WTC11 (cell line): ENCODE results near the gene PIK3R4. TPM values are rescaled to one million over a fixed set of nuclear protein-coding genes. Genes with fewer than 3 reads are reported as not detected.

Experiments
- ATAC-seq: fragments of 200-7000 bp; cut with Tn5 transposase; 2 replicates; pipeline ENCODE4 v1.10.0; 2021; ENCODE audit warnings: mild to moderate bottlenecking, moderate library complexity
- CTCF ChIA-PET: fragments of 300-600 bp; sonication (Branson Sonifier 250); formaldehyde crosslinking; loops from one replicate; lab custom pipeline; 2021; ENCODE audit warnings: antibody characterized with exemption; lab: Charles Lee
- POLR2A ChIA-PET: fragments of 350-600 bp; sonication (Branson Sonifier 250); formaldehyde crosslinking; loops from one replicate; lab custom pipeline; 2021; ENCODE audit warnings: antibody characterized with exemption; lab: Charles Lee
- DNase-seq: peaks from one replicate; pipeline ENCODE4 v3.0.0; 2021; ENCODE audit warnings: low spot score
- H3K27ac Mint-ChIP-seq: 2 replicates; pipeline ENCODE4 v1.8.0; 2021; ENCODE audit warnings: mixed read lengths
- H3K27me3 Mint-ChIP-seq: 2 replicates; pipeline ENCODE4 v1.8.0; 2021; ENCODE audit warnings: low read depth, mild to moderate bottlenecking, moderate library complexity, mixed read lengths
- H3K36me3 Mint-ChIP-seq: 2 replicates; pipeline ENCODE4 v1.8.0; 2021; ENCODE audit warnings: mixed read lengths
- H3K4me1 Mint-ChIP-seq: 2 replicates; pipeline ENCODE4 v1.8.0; 2022; ENCODE audit warnings: mixed read lengths
- H3K4me3 Mint-ChIP-seq: 2 replicates; pipeline ENCODE4 v1.8.0; 2021; ENCODE audit warnings: mild to moderate bottlenecking, moderate library complexity, mixed read lengths
- H3K9me3 Mint-ChIP-seq: 2 replicates; pipeline ENCODE4 v1.8.0; 2021; ENCODE audit warnings: mixed read lengths
- ARID4B ChIP-seq: sonication (generic); formaldehyde crosslinking; IDR thresholded peaks from 2 replicates; pipeline ENCODE4 v1.8.0; 2023; ENCODE audit warnings: missing genetic modification reagents, mild to moderate bottlenecking, borderline replicate concordance
- CDX4 ChIP-seq: fragments of 250-450 bp; sonication (Bioruptor Pico); IDR thresholded peaks from 2 replicates; pipeline ENCODE4 v1.9.0; 2021; ENCODE audit warnings: moderate library complexity, mild to moderate bottlenecking, inconsistent platforms, borderline replicate concordance
- CREM ChIP-seq: sonication (generic); formaldehyde crosslinking; IDR thresholded peaks from 2 replicates; pipeline ENCODE4 v1.8.1; 2022; ENCODE audit warnings: mild to moderate bottlenecking, missing genetic modification reagents, moderate library complexity
- ELF4 ChIP-seq: sonication (generic); formaldehyde crosslinking; IDR thresholded peaks from 2 replicates; pipeline ENCODE4 v1.8.1; 2022; ENCODE audit warnings: low read depth, mild to moderate bottlenecking, moderate library complexity, missing genetic modification reagents
- FOXJ3 ChIP-seq: sonication (generic); formaldehyde crosslinking; IDR thresholded peaks from 2 replicates; pipeline ENCODE4 v1.9.0; 2021; ENCODE audit warnings: missing genetic modification reagents, mild to moderate bottlenecking, borderline replicate concordance
- HMGXB4 ChIP-seq: sonication (generic); formaldehyde crosslinking; IDR thresholded peaks from 2 replicates; pipeline ENCODE4 v1.8.1; 2023; ENCODE audit warnings: mild to moderate bottlenecking, moderate library complexity, missing genetic modification reagents
- IRF1 ChIP-seq: sonication (generic); formaldehyde crosslinking; IDR thresholded peaks from 2 replicates; pipeline ENCODE4 v1.8.0; 2023; ENCODE audit warnings: missing genetic modification reagents
- IRF2 ChIP-seq: sonication (generic); formaldehyde crosslinking; IDR thresholded peaks from 2 replicates; pipeline ENCODE4 v1.8.0; 2022; ENCODE audit warnings: low read depth, missing genetic modification reagents, borderline replicate concordance
- MAX ChIP-seq: sonication (generic); formaldehyde crosslinking; IDR thresholded peaks from 2 replicates; pipeline ENCODE4 v1.8.0; 2022; ENCODE audit warnings: mild to moderate bottlenecking, missing genetic modification reagents
- MXD4 ChIP-seq: fragments of 250-450 bp; sonication (Bioruptor Pico); IDR thresholded peaks from 2 replicates; pipeline ENCODE4 v1.8.0; 2021; ENCODE audit warnings: mild to moderate bottlenecking, moderate library complexity, borderline replicate concordance
- NR1H2 ChIP-seq: sonication (generic); formaldehyde crosslinking; IDR thresholded peaks from 2 replicates; pipeline ENCODE4 v1.9.0; 2021; ENCODE audit warnings: mild to moderate bottlenecking, moderate library complexity, missing genetic modification reagents
- PREB ChIP-seq: sonication (generic); formaldehyde crosslinking; IDR thresholded peaks from 2 replicates; pipeline ENCODE4 v1.8.1; 2022; ENCODE audit warnings: mild to moderate bottlenecking, missing genetic modification reagents, moderate library complexity, borderline replicate concordance
- TP53 ChIP-seq: sonication (generic); formaldehyde crosslinking; IDR thresholded peaks from 2 replicates; pipeline ENCODE4 v1.8.1; 2023; ENCODE audit warnings: mild to moderate bottlenecking, missing genetic modification reagents
- USF1 ChIP-seq: sonication (generic); formaldehyde crosslinking; IDR thresholded peaks from 2 replicates; pipeline ENCODE4 v1.8.0; 2022; ENCODE audit warnings: mild to moderate bottlenecking, missing genetic modification reagents
- ZNF219 ChIP-seq: sonication (generic); formaldehyde crosslinking; IDR thresholded peaks from 2 replicates; pipeline ENCODE4 v1.8.0; 2023; ENCODE audit warnings: missing genetic modification reagents, mild to moderate bottlenecking, borderline replicate concordance
- ZNF263 ChIP-seq: sonication (generic); formaldehyde crosslinking; IDR thresholded peaks from 2 replicates; pipeline ENCODE4 v1.8.1; 2022; ENCODE audit warnings: low read depth, mild to moderate bottlenecking, moderate library complexity, missing genetic modification reagents
- ZNF423 ChIP-seq: fragments of 250-450 bp; sonication (Bioruptor Pico); IDR thresholded peaks from 2 replicates; pipeline ENCODE4 v2.1.2; 2022; ENCODE audit warnings: mild to moderate bottlenecking, moderate library complexity
- ZNF425 ChIP-seq: fragments of 250-450 bp; sonication (Bioruptor Pico); conservative IDR thresholded peaks from 2 replicates; pipeline ENCODE4 v1.9.0; 2021; ENCODE audit warnings: mild to moderate bottlenecking
- ZNF512 ChIP-seq: sonication (generic); formaldehyde crosslinking; IDR thresholded peaks from 2 replicates; pipeline ENCODE4 v1.8.1; 2022; ENCODE audit warnings: missing genetic modification reagents, borderline replicate concordance
- total RNA-seq: library from RNA; stranded (reverse); gene quantifications from 3 replicates; pipeline ENCODE4 v1.2.3, GENCODE V29; 2021

Gene PIK3R4
- total RNA-seq, 1 experiment from 2014 or later = 41.5 TPM

GRCh38 chr3:130738241-130738640 is 8.4 kb downstream of the PIK3R4 start:
- H3K9me3 Mint-ChIP-seq = no peaks in the 10 kb centered on the region
- DNase-seq (no peak), ATAC-seq (no peak)
- no peaks in the 10 kb centered on the region for H3K27me3 Mint-ChIP-seq
- TF ChIP-seq CDX4 (CRISPR knock-in tag) = no peak
- TF ChIP-seq ZNF219 (CRISPR knock-in tag) = no peak
- no peak for TF ChIP-seq ZNF423 (CRISPR knock-in tag)
- no peak for TF ChIP-seq IRF2
- no peak for TF ChIP-seq ZNF512 (CRISPR knock-in tag)
- TF ChIP-seq MAX = no peak
- TF ChIP-seq FOXJ3 (CRISPR knock-in tag) = no peak
- no peak for TF ChIP-seq ELF4 (CRISPR knock-in tag)
- no peak for TF ChIP-seq PREB (CRISPR knock-in tag)
- no peak for TF ChIP-seq MXD4 (CRISPR knock-in tag)
- no peak for TF ChIP-seq CREM (CRISPR knock-in tag)
- no peak for TF ChIP-seq ZNF425 (CRISPR knock-in tag)
- no peak for TF ChIP-seq HMGXB4 (CRISPR knock-in tag)
- TF ChIP-seq USF1 = no peak
- no peak for TF ChIP-seq ZNF263
- TF ChIP-seq IRF1 = no peak
- no peak overlapping the region for H3K27ac Mint-ChIP-seq
- no peak overlapping the region for H3K4me3 Mint-ChIP-seq
- CTCF ChIA-PET = no interaction called here
- peaks cover 36% of the 10 kb centered on the region for H3K36me3 Mint-ChIP-seq
- POLR2A ChIA-PET = no interaction called here
- peaks cover 12% of the 10 kb centered on the region; the same call in 1 of the 2 replicates for H3K4me1 Mint-ChIP-seq

GRCh38 chr3:130737622-130738021 is 9.0 kb downstream of the PIK3R4 start:
- ATAC-seq = no peak
- H3K9me3 Mint-ChIP-seq = no peaks in the 10 kb centered on the region
- no peak overlapping the region for H3K27ac Mint-ChIP-seq
- no peak overlapping the region for H3K4me3 Mint-ChIP-seq
- ChIA-PET POLR2A (no interaction called here), CTCF (no interaction called here)
- peaks cover 7% of the 10 kb centered on the region; the same call in 1 of the 2 replicates for H3K4me1 Mint-ChIP-seq
- H3K36me3 Mint-ChIP-seq = peaks cover 35% of the 10 kb centered on the region
- no peaks in the 10 kb centered on the region for H3K27me3 Mint-ChIP-seq
- DNase-seq = no peak
- TF ChIP-seq TP53 (no peak), ARID4B (CRISPR knock-in tag) (no peak), IRF2 (no peak), NR1H2 (no peak), CDX4 (CRISPR knock-in tag) (no peak)
